NCI-H2107 treated with DMSO at 0.1 percent for 48 hours (cell line): Measurements from ENCODE around the gene B4GALNT4.
"Not testable (repeated sequence)": the region's sequence is repeated elsewhere in the genome, so short reads cannot be mapped to it uniquely, and the experiment has no call there.

Experiments
- DNase-seq: peaks from one replicate; lab custom pipeline; 2025; ENCODE audit not compliant: unreplicated experiment; lab: John Stamatoyannopoulos, UW

The B4GALNT4 gene

GRCh38 chr11:391117-392017 lies 22.1 kb downstream of the B4GALNT4 start:
- DNase-seq: no peak

GRCh38 chr11:392102-392777 lies 22.9 kb downstream of the B4GALNT4 start:
- no peak for DNase-seq

- DNase-seq: no peak
These were observed 24.1 kb downstream of the B4GALNT4 start for GRCh38 chr11:393219-394033.

- no peak for DNase-seq
These were observed 24.9 kb downstream of the B4GALNT4 start, which contains the start of gene PKP3 for GRCh38 chr11:394034-394857. Gene PKP3, plus strand, starts transcription at chr11:394209. Its CDS starts 84 bp downstream, at chr11:394293.

- DNase-seq: no peak
These were observed 25.8 kb downstream of the B4GALNT4 start for GRCh38 chr11:394858-395655.

GRCh38 chr11:395866-396265 lies 26.6 kb downstream of the B4GALNT4 start:
- no peak for DNase-seq

GRCh38 chr11:396511-396947 lies 27.2 kb downstream of the B4GALNT4 start:
- DNase-seq: no peak

GRCh38 chr11:396948-397548 lies 27.7 kb downstream of the B4GALNT4 start:
- DNase-seq: no peak

- no peak for DNase-seq
These were observed 29.5 kb downstream of the B4GALNT4 start for GRCh38 chr11:398826-399225.

- no peak for DNase-seq
These were observed 30.5 kb downstream of the B4GALNT4 start for GRCh38 chr11:399731-400211.

GRCh38 chr11:400241-400689 lies 31.0 kb downstream of the B4GALNT4 start:
- no peak for DNase-seq

- DNase-seq: not testable (repeated sequence)
These were observed 31.9 kb downstream of the B4GALNT4 start for GRCh38 chr11:401196-401595.

- no peak for DNase-seq
These were observed 33.9 kb downstream of the B4GALNT4 start for GRCh38 chr11:403021-403760.

- no peak for DNase-seq
These were observed 34.6 kb downstream of the B4GALNT4 start for GRCh38 chr11:403761-404431.

- DNase-seq: no peak
These were observed 35.4 kb downstream of the B4GALNT4 start for GRCh38 chr11:404551-405264.

- DNase-seq: no peak
These were observed 36.1 kb downstream of the B4GALNT4 start for GRCh38 chr11:405323-405953.
